KMS-11 (cell line): ENCODE data around the gene PTPRN2.

Source experiments
- H2AFZ ChIP-seq: fragments of 200-600 bp; sonication (generic); 2 replicates; pipeline ENCODE4 v1.6.1; 2016; ENCODE audit warnings: antibody characterized with exemption, mixed run types, low read depth
- H3K27ac ChIP-seq: fragments of 200-600 bp; sonication (generic); 2 replicates; pipeline ENCODE4 v1.6.1; 2016; ENCODE audit warnings: mild to moderate bottlenecking, mixed run types
- H3K27me3 ChIP-seq: fragments of 200-600 bp; sonication (generic); 2 replicates; pipeline ENCODE4 v1.6.1; 2017; ENCODE audit warnings: mild to moderate bottlenecking, low read depth, mixed run types, moderate library complexity; ENCODE audit not compliant: insufficient read depth
- H3K36me3 ChIP-seq: fragments of 200-600 bp; sonication (generic); 2 replicates; pipeline ENCODE4 v1.6.1; 2017; ENCODE audit warnings: mild to moderate bottlenecking, mixed run types; ENCODE audit not compliant: insufficient read depth
- H3K4me1 ChIP-seq: fragments of 200-600 bp; sonication (generic); 2 replicates; pipeline ENCODE4 v1.6.1; 2016; ENCODE audit warnings: mild to moderate bottlenecking, low read depth, mixed run types; ENCODE audit not compliant: poor library complexity, severe bottlenecking
- H3K4me2 ChIP-seq: fragments of 200-600 bp; sonication (generic); 2 replicates; pipeline ENCODE4 v1.7.0; 2016; ENCODE audit warnings: mild to moderate bottlenecking, mixed run types
- H3K4me3 ChIP-seq: fragments of 200-600 bp; sonication (generic); IDR thresholded peaks from 2 replicates; pipeline ENCODE4 v1.6.1; 2017; ENCODE audit warnings: low read depth, low read length, mixed read lengths; ENCODE audit not compliant: insufficient read depth
- H3K79me2 ChIP-seq: fragments of 200-600 bp; sonication (generic); 2 replicates; pipeline ENCODE4 v1.6.1; 2016; ENCODE audit warnings: low read depth, mixed run types; ENCODE audit not compliant: insufficient read depth
- H3K9ac ChIP-seq: fragments of 200-600 bp; sonication (generic); 2 replicates; pipeline ENCODE4 v1.6.1; 2016; ENCODE audit warnings: mild to moderate bottlenecking, mixed run types
- H4K20me1 ChIP-seq: fragments of 200-600 bp; sonication (generic); 2 replicates; pipeline ENCODE4 v1.6.1; 2016; ENCODE audit warnings: mild to moderate bottlenecking, mixed run types; ENCODE audit not compliant: insufficient read depth
- CTCF ChIP-seq: fragments of 200-600 bp; sonication (generic); conservative IDR thresholded peaks from 2 replicates; pipeline ENCODE4 v1.6.1; 2017; ENCODE audit warnings: low read depth, mild to moderate bottlenecking, antibody characterized with exemption, low read length, moderate library complexity, mixed read lengths

The PTPRN2 gene

GRCh38 chr7:158329686-158330085 is 257.9 kb downstream of the PTPRN2 start:
- Histone ChIP-seq H4K20me1 (no peaks in the 10 kb centered on the region), H2AFZ (no peak overlapping the region), H3K4me1 (no peaks in the 10 kb centered on the region), H3K27ac (no peak overlapping the region), H3K9ac (no peak overlapping the region), H3K79me2 (no peaks in the 10 kb centered on the region), H3K4me2 (no peak overlapping the region), H3K4me3 (no peak overlapping the region), H3K36me3 (no peaks in the 10 kb centered on the region), H3K27me3 (no peaks in the 10 kb centered on the region)
- no peak for TF ChIP-seq CTCF

GRCh38 chr7:158329014-158329610 is 258.5 kb downstream of the PTPRN2 start:
- no peaks in the 10 kb centered on the region for H4K20me1 ChIP-seq
- no peaks in the 10 kb centered on the region for H3K4me1 ChIP-seq
- no peak overlapping the region for H3K4me2 ChIP-seq
- H3K27me3 ChIP-seq: no peaks in the 10 kb centered on the region
- H3K9ac ChIP-seq: no peak overlapping the region
- no peak overlapping the region for H2AFZ ChIP-seq
- no peak overlapping the region for H3K27ac ChIP-seq
- no peak for TF ChIP-seq CTCF
- no peak overlapping the region for H3K4me3 ChIP-seq
- no peaks in the 10 kb centered on the region for H3K79me2 ChIP-seq
- H3K36me3 ChIP-seq: no peaks in the 10 kb centered on the region

GRCh38 chr7:158328376-158329013 is 259.1 kb downstream of the PTPRN2 start:
- no peaks in the 10 kb centered on the region for H3K4me1 ChIP-seq
- H3K27me3 ChIP-seq: no peaks in the 10 kb centered on the region
- no peak overlapping the region for H3K27ac ChIP-seq
- no peak overlapping the region for H2AFZ ChIP-seq
- no peak overlapping the region for H3K4me3 ChIP-seq
- H3K9ac ChIP-seq: no peak overlapping the region
- H3K4me2 ChIP-seq: no peak overlapping the region
- H3K79me2 ChIP-seq: no peaks in the 10 kb centered on the region
- H3K36me3 ChIP-seq: no peaks in the 10 kb centered on the region
- H4K20me1 ChIP-seq: no peaks in the 10 kb centered on the region
- no peak for TF ChIP-seq CTCF

GRCh38 chr7:158327571-158328180 is 259.9 kb downstream of the PTPRN2 start:
- Histone ChIP-seq H3K4me3 (no peak overlapping the region), H3K9ac (no peak overlapping the region), H2AFZ (no peak overlapping the region), H4K20me1 (no peaks in the 10 kb centered on the region), H3K27ac (no peak overlapping the region), H3K4me2 (no peak overlapping the region), H3K4me1 (no peaks in the 10 kb centered on the region), H3K36me3 (no peaks in the 10 kb centered on the region), H3K79me2 (no peaks in the 10 kb centered on the region), H3K27me3 (no peaks in the 10 kb centered on the region)
- TF ChIP-seq CTCF: no peak
